A673 (cell line): ENCODE measurements around the gene RFX5. TPM values are rescaled to one million over a fixed set of nuclear protein-coding genes. Genes with fewer than 3 reads are reported as not detected.

ENCODE experiments used
- BruUV-seq: library from RNA; stranded (reverse); fragments of 400-500 nt; replicated peaks from 2 replicates; lab custom pipeline; 2021; lab: Mats Ljungman, UMichigan
- CTCF ChIA-PET: fragments of 300-600 bp; sonication (Branson Sonifier 250); formaldehyde crosslinking; loops from one replicate; lab custom pipeline; 2022; ENCODE audit warnings: antibody characterized with exemption; lab: Charles Lee
- POLR2A ChIA-PET: fragments of 300-600 bp; sonication (Branson Sonifier 250); formaldehyde crosslinking; loops from one replicate; lab custom pipeline; 2022; ENCODE audit warnings: antibody characterized with exemption; ENCODE audit not compliant: low non-redundant PET; lab: Charles Lee
- DNase-seq: peaks from one replicate; pipeline ENCODE4 v3.0.0-alpha.2; 2015; ENCODE audit warnings: low spot score
- H3K27ac ChIP-seq: fragments of 200-600 bp; sonication (generic); 2 replicates; pipeline ENCODE4 v1.5.1; 2016; ENCODE audit warnings: mixed run types, low read depth, mild to moderate bottlenecking, mixed read lengths, antibody characterized with exemption, low read length; ENCODE audit not compliant: poor library complexity, severe bottlenecking
- H3K27me3 ChIP-seq: fragments of 200-600 bp; sonication (generic); replicated peaks from 2 replicates; pipeline ENCODE4 v1.6.1; 2017; ENCODE audit warnings: mixed run types, low read depth, mild to moderate bottlenecking, mixed read lengths, antibody characterized with exemption, low read length; ENCODE audit not compliant: insufficient read depth, poor library complexity
- H3K36me3 ChIP-seq: fragments of 200-600 bp; sonication (generic); 2 replicates; pipeline ENCODE4 v1.6.1; 2016; ENCODE audit warnings: mixed run types, mild to moderate bottlenecking, mixed read lengths, antibody characterized with exemption, low read length; ENCODE audit not compliant: insufficient read depth, poor library complexity, severe bottlenecking
- H3K4me1 ChIP-seq: fragments of 200-600 bp; sonication (generic); 2 replicates; pipeline ENCODE4 v1.6.1; 2017; ENCODE audit warnings: mixed run types, mild to moderate bottlenecking, mixed read lengths, antibody characterized with exemption, low read length; ENCODE audit not compliant: insufficient read depth, poor library complexity, severe bottlenecking
- H3K4me3 ChIP-seq: fragments of 200-600 bp; sonication (generic); 2 replicates; pipeline ENCODE4 v1.5.1; 2016; ENCODE audit warnings: low read depth, mixed run types, mild to moderate bottlenecking, mixed read lengths, low read length; ENCODE audit not compliant: poor library complexity, severe bottlenecking
- H3K9me3 ChIP-seq: fragments of 200-600 bp; sonication (generic); 2 replicates; pipeline ENCODE4 v1.6.1; 2016; ENCODE audit warnings: mixed run types, low read depth, mild to moderate bottlenecking, mixed read lengths, antibody characterized with exemption, low read length; ENCODE audit not compliant: poor library complexity, severe bottlenecking
- CTCF ChIP-seq: fragments of 300-800, 200-600 bp; sonication (generic); conservative IDR thresholded peaks from 2 replicates; pipeline ENCODE4 v1.5.1; 2017; ENCODE audit warnings: low read depth, mild to moderate bottlenecking, antibody characterized with exemption, low read length, moderate library complexity, mixed read lengths
- EZH2 ChIP-seq: fragments of 200-600 bp; sonication (generic); IDR thresholded peaks from 2 replicates; pipeline ENCODE4 v1.6.1; 2017; ENCODE audit warnings: borderline replicate concordance, low read depth, mild to moderate bottlenecking, mixed read lengths, antibody characterized with exemption, low read length; ENCODE audit not compliant: poor library complexity, severe bottlenecking
- intact Hi-C: fragments of 100-400 bp; cut with micrococcal nuclease; formaldehyde crosslinking; loops from one replicate; pipeline ENCODE4 v1.10.0; 2022; ENCODE audit not compliant: unreplicated experiment
- total RNA-seq: library from RNA; stranded (reverse); gene quantifications from 2 replicates; pipeline ENCODE4 v1.2.3, GENCODE V29; 2021

Gene RFX5
- total RNA-seq, 1 experiment from 2014 or later, result 49.0 TPM

- POLR2A ChIA-PET, result no interaction called here
- TF ChIP-seq CTCF (no peak), EZH2 (no peak)
- BruUV-seq, result no TSS peak
Measured at GRCh38 chr1:151384584-151384983, 37.5 kb upstream of the RFX5 start.

GRCh38 chr1:151377150-151377884, 30.3 kb upstream of the RFX5 start:
- intact Hi-C loops, result no loop called here
- no peak for TF ChIP-seq EZH2
- TF ChIP-seq CTCF, result no peak
- H3K4me3 ChIP-seq, result no peak overlapping the region
- no peaks in the 10 kb centered on the region for H3K27me3 ChIP-seq
- DNase-seq, result no peak
- CTCF ChIA-PET, result no interaction called here
- BruUV-seq, result no TSS peak
- H3K9me3 ChIP-seq, result no peaks in the 10 kb centered on the region
- POLR2A ChIA-PET, result no interaction called here
- no peak overlapping the region for H3K27ac ChIP-seq
- H3K4me1 ChIP-seq, result peaks cover 4% of the 10 kb centered on the region
- H3K36me3 ChIP-seq, result no peaks in the 10 kb centered on the region

More at GRCh38 chr1:151384584-151384983, 37.5 kb upstream of the RFX5 start:
- no peaks in the 10 kb centered on the region for H3K9me3 ChIP-seq
- no peaks in the 10 kb centered on the region for H3K4me1 ChIP-seq
- no peak overlapping the region for H3K27ac ChIP-seq
- H3K36me3 ChIP-seq, result no peaks in the 10 kb centered on the region
- CTCF ChIA-PET, result no interaction called here
- no peak for DNase-seq
- H3K4me3 ChIP-seq, result no peak overlapping the region
- no peaks in the 10 kb centered on the region for H3K27me3 ChIP-seq
- intact Hi-C loops, result no loop called here

- TF ChIP-seq EZH2 (no peak), CTCF (no peak)
- Histone ChIP-seq H3K36me3 (no peaks in the 10 kb centered on the region), H3K27ac (no peak overlapping the region), H3K4me3 (no peak overlapping the region), H3K4me1 (peaks cover 30% of the 10 kb centered on the region), H3K27me3 (no peaks in the 10 kb centered on the region), H3K9me3 (no peaks in the 10 kb centered on the region)
- no peak for DNase-seq
- BruUV-seq, result no TSS peak
- intact Hi-C loops, result no loop called here
- POLR2A ChIA-PET, result no interaction called here
- CTCF ChIA-PET, result no interaction called here
Measured at GRCh38 chr1:151373196-151373595, 26.1 kb upstream of the RFX5 start.
